Fibroblast of lung (primary cell): ENCODE data around the gene TMEM208.

Source experiments
- CTCF ChIP-seq, 2 donors: IDR thresholded peaks in 1 of 2; conservative IDR thresholded peaks in 1 of 2; 1 replicate in 1 of 2; 2 replicates in 1 of 2; pipeline ENCODE4 v1.5.1; 2011 to 2012; ENCODE audit warnings: low read length in 2 of 2, control low read depth in 1 of 2, inconsistent platforms in 1 of 2, low read depth in 1 of 2, mild to moderate bottlenecking in 1 of 2
- EZH2 ChIP-seq: IDR thresholded peaks from 2 replicates; pipeline ENCODE4 v1.5.1; 2012; ENCODE audit warnings: low read length, control low read depth, mild to moderate bottlenecking; ENCODE audit errors: missing control alignments

DNA sequence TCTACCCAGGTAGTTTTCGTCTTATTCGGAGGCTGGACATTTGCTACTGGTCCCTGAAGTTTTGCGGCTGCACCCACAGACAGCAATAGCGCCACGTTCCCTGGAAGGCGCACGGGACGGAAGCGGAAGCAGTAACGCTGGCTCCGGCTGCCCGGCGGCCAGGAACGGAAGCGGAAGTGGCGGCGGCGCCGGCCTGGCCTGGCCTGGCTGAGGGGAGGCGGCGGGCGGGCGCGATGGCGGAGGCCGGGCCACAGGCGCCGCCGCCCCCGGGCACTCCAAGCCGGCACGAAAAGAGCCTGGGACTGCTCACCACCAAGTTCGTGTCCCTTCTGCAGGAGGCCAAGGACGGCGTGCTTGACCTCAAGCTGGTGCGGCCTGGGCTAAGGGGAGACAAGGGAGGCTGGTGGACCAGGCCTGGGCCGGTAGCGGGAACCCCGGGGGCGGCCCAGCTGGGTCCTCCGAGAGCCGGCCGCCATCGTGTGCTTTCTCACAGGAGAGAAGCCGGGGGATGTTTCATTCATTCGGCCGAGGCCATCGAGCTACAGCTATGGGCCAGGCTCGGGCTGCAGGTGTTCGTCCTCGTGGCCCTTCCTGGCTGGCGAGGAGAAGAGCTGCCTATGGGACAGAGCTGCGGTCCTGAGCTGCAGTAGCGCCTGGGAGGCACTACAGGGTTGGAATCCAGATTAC lies 34.8 kb upstream of the TMEM208 start, which contains the start of gene E2F4:
- TF ChIP-seq CTCF (conservative IDR thresholded peaks at IDR 0.05 in 1 of 2, IDR thresholded peaks at IDR 0.05 in 1 of 2; ENCODE audit: low read depth in 1 of 2, low read length in 2 of 2) = no peak
- TF ChIP-seq EZH2 = no peak
